Thoracic aorta (tissue), 2 donors: ENCODE measurements around the gene EEPD1. TPM values are rescaled to one million over a fixed set of nuclear protein-coding genes. Genes with fewer than 3 reads are reported as not detected.

Source experiments
- ATAC-seq: fragments of 150-250 bp; one replicate; pipeline ENCODE4 v1.8.0; 2017; ENCODE audit warnings: low read depth; ENCODE audit not compliant: insufficient number of reproducible peaks, low FRiP score
- DNase-seq: peaks from one replicate; pipeline ENCODE4 v3.0.0-alpha.2; 2020; ENCODE audit warnings: low spot score
- H3K27ac ChIP-seq, 2 donors: fragments of 200-600 bp; sonication (generic); 1 replicate in 1 of 2; 2 replicates in 1 of 2; pipeline ENCODE4 v1.5.1; 2016; ENCODE audit warnings: mild to moderate bottlenecking in 2 of 2, moderate library complexity in 2 of 2
- H3K27me3 ChIP-seq: fragments of 200-600 bp; sonication (generic); replicated peaks from 2 replicates; pipeline ENCODE4 v1.6.0; 2016; ENCODE audit warnings: mild to moderate bottlenecking; ENCODE audit not compliant: insufficient read depth
- H3K36me3 ChIP-seq: fragments of 200-600 bp; sonication (generic); one replicate; pipeline ENCODE4 v1.5.1; 2016
- H3K4me1 ChIP-seq, 2 donors: fragments of 200-600 bp; sonication (generic); 1 replicate in 1 of 2; 2 replicates in 1 of 2; pipeline versions ENCODE4 v1.5.1 to v1.6.0; 2016; ENCODE audit warnings: low read depth in 2 of 2, mild to moderate bottlenecking in 1 of 2; ENCODE audit not compliant: control insufficient read depth in 1 of 2
- H3K4me3 ChIP-seq: fragments of 200-600 bp; sonication (generic); 2 replicates; pipeline ENCODE4 v1.5.1; 2016; ENCODE audit warnings: mild to moderate bottlenecking
- H3K9me3 ChIP-seq: fragments of 200-600 bp; sonication (generic); 2 replicates; pipeline ENCODE4 v1.5.1; 2016
- total RNA-seq, 2 donors: library from RNA; depleted of rRNA; stranded (reverse); fragments of >200 nt; gene quantifications; one replicate each; pipeline versions ENCODE4 v1.1.0 to v1.2.3, GENCODE V29; 2016
- TF ChIP-seq, protein P1 (sequence below): fragments of 200-600 bp; sonication (generic); IDR thresholded peaks from one replicate; pipeline ENCODE4 v1.5.1; 2019; ENCODE audit warnings: antibody characterized with exemption

EEPD1 gene
- total RNA-seq, 2 donors from 2014 or later = 14.6 to 17.4 TPM

DNA sequence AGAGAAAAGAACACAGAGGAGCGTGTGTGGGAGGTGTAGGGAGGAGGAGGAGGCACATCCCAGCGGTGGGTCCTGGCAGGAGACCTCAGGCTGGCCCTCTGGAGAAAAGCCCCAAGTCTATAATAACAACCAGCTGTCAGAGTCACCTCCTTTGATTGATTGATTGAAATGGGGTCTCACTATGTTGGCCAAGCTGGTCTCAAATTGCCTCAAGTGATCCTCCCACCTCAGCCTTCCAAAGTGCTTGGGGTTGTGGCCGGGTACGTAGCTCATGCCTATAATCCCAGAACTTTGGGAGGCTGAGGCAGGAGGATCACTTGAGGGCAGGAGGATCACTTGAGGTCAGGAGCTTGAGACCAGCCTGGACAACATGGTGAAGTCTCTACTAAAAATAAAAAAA, 133.6 kb downstream of the EEPD1 start:
- Histone ChIP-seq H3K4me3 (no peak overlapping the region), H3K27ac (no peak overlapping the region), H3K36me3 (no peaks in the 10 kb centered on the region), H3K27me3 (no peaks in the 10 kb centered on the region), H3K9me3 (no peaks in the 10 kb centered on the region), H3K4me1 (peaks cover 12 to 39% of the 10 kb centered on the region in 2 donors)
- ATAC-seq = no peak
- TF ChIP-seq, protein P1, sequence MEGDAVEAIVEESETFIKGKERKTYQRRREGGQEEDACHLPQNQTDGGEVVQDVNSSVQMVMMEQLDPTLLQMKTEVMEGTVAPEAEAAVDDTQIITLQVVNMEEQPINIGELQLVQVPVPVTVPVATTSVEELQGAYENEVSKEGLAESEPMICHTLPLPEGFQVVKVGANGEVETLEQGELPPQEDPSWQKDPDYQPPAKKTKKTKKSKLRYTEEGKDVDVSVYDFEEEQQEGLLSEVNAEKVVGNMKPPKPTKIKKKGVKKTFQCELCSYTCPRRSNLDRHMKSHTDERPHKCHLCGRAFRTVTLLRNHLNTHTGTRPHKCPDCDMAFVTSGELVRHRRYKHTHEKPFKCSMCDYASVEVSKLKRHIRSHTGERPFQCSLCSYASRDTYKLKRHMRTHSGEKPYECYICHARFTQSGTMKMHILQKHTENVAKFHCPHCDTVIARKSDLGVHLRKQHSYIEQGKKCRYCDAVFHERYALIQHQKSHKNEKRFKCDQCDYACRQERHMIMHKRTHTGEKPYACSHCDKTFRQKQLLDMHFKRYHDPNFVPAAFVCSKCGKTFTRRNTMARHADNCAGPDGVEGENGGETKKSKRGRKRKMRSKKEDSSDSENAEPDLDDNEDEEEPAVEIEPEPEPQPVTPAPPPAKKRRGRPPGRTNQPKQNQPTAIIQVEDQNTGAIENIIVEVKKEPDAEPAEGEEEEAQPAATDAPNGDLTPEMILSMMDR = no peak
- no peak for DNase-seq

DNA sequence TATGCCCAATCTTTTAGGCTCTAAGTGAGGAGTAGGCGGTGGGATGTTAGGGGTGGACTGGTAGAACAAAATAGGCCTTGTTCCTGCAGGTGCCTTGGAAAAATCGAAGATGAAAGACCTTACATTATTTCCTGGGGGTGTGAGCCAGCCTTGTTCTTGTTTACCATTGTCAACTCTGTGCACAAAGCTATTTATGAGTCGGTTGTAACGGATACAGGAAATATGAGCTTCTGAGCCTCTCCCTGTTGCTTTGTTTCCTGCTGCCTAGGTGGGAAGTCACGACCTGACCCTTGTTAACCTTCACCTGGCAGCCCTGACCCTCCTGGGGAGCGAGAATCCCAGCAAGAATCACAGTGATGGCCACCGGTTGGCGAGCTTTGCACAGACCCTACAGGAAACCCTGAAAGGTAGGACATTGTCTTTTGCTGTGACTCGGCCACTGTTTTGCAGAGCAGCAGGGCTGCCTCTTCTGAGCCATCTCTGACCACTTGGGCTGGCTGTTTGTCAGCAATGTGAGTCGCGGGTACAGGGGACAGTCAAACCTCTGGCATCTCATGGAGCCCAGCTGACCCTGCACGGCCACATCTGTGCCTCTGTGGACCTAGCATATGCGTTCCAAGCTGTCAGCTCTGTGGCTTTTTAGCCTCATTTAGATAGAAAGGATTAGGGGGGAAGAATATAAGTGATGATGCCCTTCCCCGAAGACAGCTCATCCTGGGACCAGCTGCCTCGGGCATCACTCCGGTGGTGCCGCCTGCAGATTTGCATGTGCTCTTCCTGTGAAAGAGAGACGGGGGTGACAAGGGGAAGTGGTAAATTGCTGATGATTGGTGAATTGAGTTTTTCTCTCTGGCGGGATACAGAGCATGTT, 134.6 kb downstream of the EEPD1 start:
- Histone ChIP-seq H3K27me3 (no peaks in the 10 kb centered on the region), H3K4me3 (no peak overlapping the region), H3K4me1 (peaks cover 15 to 38% of the 10 kb centered on the region in 2 donors), H3K27ac (no peak overlapping the region), H3K36me3 (no peaks in the 10 kb centered on the region), H3K9me3 (no peaks in the 10 kb centered on the region)
- TF ChIP-seq, protein P1 = no peak
- no peak for DNase-seq
- no peak for ATAC-seq

DNA sequence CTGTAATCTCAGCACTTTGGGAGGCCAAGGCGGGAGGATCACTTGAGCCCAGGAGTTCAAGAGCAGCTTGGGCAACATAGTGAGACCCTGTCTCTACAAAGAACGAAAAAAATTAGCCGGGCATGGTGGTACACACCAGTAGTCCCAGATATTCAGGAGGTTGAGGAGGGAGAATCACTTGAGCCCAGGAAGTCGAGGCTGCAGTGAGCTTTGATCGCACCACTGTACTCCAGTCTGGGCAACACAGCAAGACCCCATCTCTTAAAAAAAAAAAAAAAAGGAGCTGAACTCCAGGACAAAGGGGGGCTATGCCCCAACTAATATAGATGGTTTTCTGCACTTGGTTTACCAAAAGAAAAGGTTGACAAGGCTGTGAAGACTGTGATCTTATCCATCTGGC, 135.4 kb downstream of the EEPD1 start:
- DNase-seq = no peak
- Histone ChIP-seq H3K27ac (no peak overlapping the region), H3K4me3 (no peak overlapping the region), H3K36me3 (no peaks in the 10 kb centered on the region), H3K9me3 (no peaks in the 10 kb centered on the region), H3K4me1 (peaks cover 17 to 47% of the 10 kb centered on the region in 2 donors), H3K27me3 (no peaks in the 10 kb centered on the region)
- no peak for ATAC-seq
- TF ChIP-seq, protein P1 = no peak

DNA sequence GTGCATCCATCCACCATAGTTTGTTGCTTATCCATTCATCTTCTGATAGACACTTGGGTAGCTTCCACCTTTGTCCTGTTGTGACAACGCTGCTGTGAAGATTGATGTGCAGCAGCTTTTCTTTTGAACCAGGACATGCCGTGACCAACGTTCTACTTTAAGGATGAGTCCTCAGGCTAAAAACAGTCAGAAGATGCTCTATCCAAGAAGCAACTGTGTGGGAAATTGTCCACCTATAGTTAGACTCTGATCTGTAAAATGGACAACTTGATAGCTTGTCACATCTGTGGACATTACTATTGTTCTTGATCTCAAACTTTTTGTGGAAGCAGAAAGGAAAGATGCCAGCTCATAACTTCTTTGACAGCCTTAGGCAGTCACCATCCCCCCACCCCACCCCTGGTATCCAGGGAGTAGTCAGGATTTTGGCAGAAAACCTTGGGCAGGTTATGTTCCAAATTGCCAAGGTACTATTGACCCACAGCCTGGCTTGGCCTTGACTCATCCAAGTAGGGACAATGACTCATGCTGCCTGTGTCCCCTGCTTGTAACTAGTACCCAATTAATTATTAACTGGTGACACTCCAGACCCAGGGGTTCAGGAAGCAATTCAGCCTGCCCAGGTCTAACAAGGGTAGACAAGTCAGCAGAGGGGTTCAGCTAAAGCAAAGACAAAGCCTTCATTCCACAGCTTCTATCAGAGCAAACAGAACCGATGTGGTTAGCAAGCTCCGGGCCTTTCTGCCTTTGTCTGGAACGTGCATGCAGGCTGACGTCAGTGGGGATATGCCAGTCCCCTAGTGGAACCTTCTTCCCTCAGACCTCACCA, 137.0 kb downstream of the EEPD1 start:
- Histone ChIP-seq H3K27ac (peak overlapping the region; percentile 96 to 99), H3K4me1 (peaks cover 17 to 45% of the 10 kb centered on the region in 2 donors)

More for the DNA sequence above, 137.0 kb downstream of the EEPD1 start:
- DNase-seq (peak; percentile 47), ATAC-seq (peak; percentile 58)
- TF ChIP-seq, protein P1 = no peak
- H3K27me3 ChIP-seq = no peaks in the 10 kb centered on the region
- H3K9me3 ChIP-seq = no peaks in the 10 kb centered on the region
- no peak overlapping the region for H3K4me3 ChIP-seq
- H3K36me3 ChIP-seq = no peaks in the 10 kb centered on the region
